HL-60 (cell line): Measurements from ENCODE around the gene ZNF417.

Source experiments
- CTCF ChIP-seq: IDR thresholded peaks from one replicate; pipeline ENCODE4 v1.5.1; 2011; ENCODE audit warnings: low read length, control low read depth, inconsistent platforms; ENCODE audit not compliant: insufficient read depth
- GABPA ChIP-seq: IDR thresholded peaks from 2 replicates; pipeline ENCODE4 v1.6.1; 2012; ENCODE audit warnings: low read depth
- POLR2AphosphoS5 ChIP-seq: IDR thresholded peaks from 2 replicates; pipeline ENCODE4 v1.6.1; 2012; ENCODE audit warnings: low read depth
- TF ChIP-seq, protein P1 (sequence below): IDR thresholded peaks from 2 replicates; pipeline ENCODE4 v1.6.1; 2012; ENCODE audit warnings: low read depth; ENCODE audit not compliant: insufficient replicate concordance

DNA sequence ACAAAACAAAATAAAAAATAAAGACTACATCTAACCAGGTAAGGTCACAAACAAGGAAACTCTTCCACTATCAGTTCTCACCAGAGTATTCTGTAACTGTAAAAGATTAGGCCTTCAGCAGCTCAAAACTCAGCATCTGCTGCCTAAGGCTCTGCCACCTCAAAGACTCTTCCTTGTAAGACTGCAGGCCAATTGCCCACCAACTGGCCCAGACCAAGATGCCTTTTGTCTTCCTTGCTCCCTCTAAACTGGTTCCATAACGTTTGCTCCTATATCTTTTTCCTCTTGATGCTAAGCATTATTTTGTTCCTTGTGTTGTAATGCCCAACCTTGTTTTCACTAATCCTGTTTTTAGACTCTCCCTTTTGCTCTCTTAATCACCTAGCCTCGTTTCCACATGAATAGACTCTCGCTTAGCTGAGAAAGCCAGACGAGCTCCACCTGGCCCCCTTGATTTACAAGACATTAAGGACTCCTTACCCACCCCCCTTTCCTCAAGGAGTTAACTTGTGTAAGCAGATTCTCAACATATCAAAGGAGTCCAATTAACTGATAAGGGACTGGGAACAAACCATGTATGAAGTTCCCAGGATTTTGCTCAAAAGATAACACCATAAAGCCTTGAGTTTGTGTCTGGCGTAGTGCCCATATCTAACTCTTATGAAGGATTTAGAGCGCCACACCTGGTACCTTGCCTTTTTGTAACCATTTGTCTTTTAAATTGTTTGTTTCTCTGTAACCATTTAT lies 29.0 kb downstream of the ZNF417 start:
- TF ChIP-seq CTCF (no peak), POLR2AphosphoS5 (no peak), GABPA (no peak)
- TF ChIP-seq, protein P1, sequence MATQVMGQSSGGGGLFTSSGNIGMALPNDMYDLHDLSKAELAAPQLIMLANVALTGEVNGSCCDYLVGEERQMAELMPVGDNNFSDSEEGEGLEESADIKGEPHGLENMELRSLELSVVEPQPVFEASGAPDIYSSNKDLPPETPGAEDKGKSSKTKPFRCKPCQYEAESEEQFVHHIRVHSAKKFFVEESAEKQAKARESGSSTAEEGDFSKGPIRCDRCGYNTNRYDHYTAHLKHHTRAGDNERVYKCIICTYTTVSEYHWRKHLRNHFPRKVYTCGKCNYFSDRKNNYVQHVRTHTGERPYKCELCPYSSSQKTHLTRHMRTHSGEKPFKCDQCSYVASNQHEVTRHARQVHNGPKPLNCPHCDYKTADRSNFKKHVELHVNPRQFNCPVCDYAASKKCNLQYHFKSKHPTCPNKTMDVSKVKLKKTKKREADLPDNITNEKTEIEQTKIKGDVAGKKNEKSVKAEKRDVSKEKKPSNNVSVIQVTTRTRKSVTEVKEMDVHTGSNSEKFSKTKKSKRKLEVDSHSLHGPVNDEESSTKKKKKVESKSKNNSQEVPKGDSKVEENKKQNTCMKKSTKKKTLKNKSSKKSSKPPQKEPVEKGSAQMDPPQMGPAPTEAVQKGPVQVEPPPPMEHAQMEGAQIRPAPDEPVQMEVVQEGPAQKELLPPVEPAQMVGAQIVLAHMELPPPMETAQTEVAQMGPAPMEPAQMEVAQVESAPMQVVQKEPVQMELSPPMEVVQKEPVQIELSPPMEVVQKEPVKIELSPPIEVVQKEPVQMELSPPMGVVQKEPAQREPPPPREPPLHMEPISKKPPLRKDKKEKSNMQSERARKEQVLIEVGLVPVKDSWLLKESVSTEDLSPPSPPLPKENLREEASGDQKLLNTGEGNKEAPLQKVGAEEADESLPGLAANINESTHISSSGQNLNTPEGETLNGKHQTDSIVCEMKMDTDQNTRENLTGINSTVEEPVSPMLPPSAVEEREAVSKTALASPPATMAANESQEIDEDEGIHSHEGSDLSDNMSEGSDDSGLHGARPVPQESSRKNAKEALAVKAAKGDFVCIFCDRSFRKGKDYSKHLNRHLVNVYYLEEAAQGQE = no peak
